Activated T-helper 1 cell treated with anti-CD3 and anti-CD28 coated beads, Interleukin-12 subunit alpha, Interleukin-12 subunit beta, Interleukin-2, Interleukin-4 antibody, amounts not matched to agents 30 ng/mL and 10 ng/mL and 1 ng/mL, durations not matched to agents 14 hours and 24 hours and 36 hours (primary cell): Measurements from ENCODE around the gene SLC2A2. TPM values are rescaled to one million over a fixed set of nuclear protein-coding genes. Genes with fewer than 3 reads are reported as not detected.

Experiments used
- DNase-seq: peaks from one replicate; pipeline ENCODE4 v3.0.0; 2021; ENCODE audit warnings: low spot score
- H3K27ac Mint-ChIP-seq: one replicate; pipeline ENCODE4 v1.8.0; 2021; ENCODE audit warnings: mild to moderate bottlenecking, mixed read lengths
- H3K27me3 Mint-ChIP-seq: one replicate; pipeline ENCODE4 v1.8.0; 2022; ENCODE audit warnings: mild to moderate bottlenecking, moderate library complexity, mixed read lengths; ENCODE audit not compliant: insufficient read depth
- H3K36me3 Mint-ChIP-seq: one replicate; pipeline ENCODE4 v1.8.0; 2021; ENCODE audit warnings: low read depth, mixed read lengths
- H3K4me1 Mint-ChIP-seq: one replicate; pipeline ENCODE4 v1.8.0; 2021; ENCODE audit warnings: low read depth, mixed read lengths
- H3K4me3 Mint-ChIP-seq: one replicate; pipeline ENCODE4 v1.8.0; 2021; ENCODE audit warnings: mild to moderate bottlenecking, moderate library complexity, mixed read lengths
- H3K9me3 Mint-ChIP-seq: one replicate; pipeline ENCODE4 v1.8.0; 2021; ENCODE audit warnings: mixed read lengths
- intact Hi-C: fragments of 100-400 bp; cut with micrococcal nuclease; formaldehyde crosslinking; loops from one replicate; pipeline ENCODE4 v1.15.1; 2024
- total RNA-seq: library from RNA; stranded (reverse); gene quantifications from 2 replicates; pipeline ENCODE4 v1.2.3, GENCODE V29; 2022

SLC2A2 gene
- total RNA-seq, 1 donor from 2014 or later, result not detected

GRCh38 chr3:171054921-171055320 is 28.4 kb upstream of the SLC2A2 start:
- H3K4me1 Mint-ChIP-seq, result no peaks in the 10 kb centered on the region
- H3K36me3 Mint-ChIP-seq, result peaks cover 4% of the 10 kb centered on the region
- intact Hi-C loops, result no loop called here
- H3K27me3 Mint-ChIP-seq, result peaks cover 10% of the 10 kb centered on the region
- no peak overlapping the region for H3K27ac Mint-ChIP-seq
- no peak overlapping the region for H3K4me3 Mint-ChIP-seq
- DNase-seq, result no peak
- H3K9me3 Mint-ChIP-seq, result no peaks in the 10 kb centered on the region

- intact Hi-C loops, result no loop called here
- H3K9me3 Mint-ChIP-seq, result no peaks in the 10 kb centered on the region
- no peak overlapping the region for H3K27ac Mint-ChIP-seq
- H3K4me3 Mint-ChIP-seq, result no peak overlapping the region
- no peak for DNase-seq
- H3K4me1 Mint-ChIP-seq, result no peaks in the 10 kb centered on the region
- peaks cover under 1% of the 10 kb centered on the region for H3K36me3 Mint-ChIP-seq
- H3K27me3 Mint-ChIP-seq, result peaks cover 10% of the 10 kb centered on the region
Measured at GRCh38 chr3:171054231-171054630, 27.7 kb upstream of the SLC2A2 start.

GRCh38 chr3:171049861-171050444 is 23.4 kb upstream of the SLC2A2 start:
- Mint-ChIP-seq H3K27ac (no peak overlapping the region), H3K36me3 (no peaks in the 10 kb centered on the region), H3K4me3 (no peak overlapping the region), H3K27me3 (peaks cover 10% of the 10 kb centered on the region), H3K9me3 (no peaks in the 10 kb centered on the region), H3K4me1 (no peaks in the 10 kb centered on the region)
- intact Hi-C loops, result loop anchor here (1.0 to 5.0 kb wide), 3 partner anchors 517 to 1292 kb away; no protein-coding TSS in a partner anchor
- peak; percentile 9 for DNase-seq

GRCh38 chr3:171046760-171047159 is 20.2 kb upstream of the SLC2A2 start:
- Mint-ChIP-seq H3K36me3 (no peaks in the 10 kb centered on the region), H3K9me3 (no peaks in the 10 kb centered on the region), H3K4me1 (no peaks in the 10 kb centered on the region), H3K4me3 (no peak overlapping the region), H3K27ac (no peak overlapping the region), H3K27me3 (peaks cover 9% of the 10 kb centered on the region)
- no peak for DNase-seq
- intact Hi-C loops, result loop anchor here (5.0 kb wide), 1 partner anchor 1296 kb away; no protein-coding TSS in a partner anchor

GRCh38 chr3:171044835-171045793 is 18.6 kb upstream of the SLC2A2 start:
- H3K36me3 Mint-ChIP-seq, result no peaks in the 10 kb centered on the region
- no peak overlapping the region for H3K27ac Mint-ChIP-seq
- no peak overlapping the region for H3K4me3 Mint-ChIP-seq
- H3K27me3 Mint-ChIP-seq, result peaks cover 7% of the 10 kb centered on the region
- no peaks in the 10 kb centered on the region for H3K9me3 Mint-ChIP-seq
- intact Hi-C loops, result loop anchor here (5.0 kb wide), 1 partner anchor 1297 kb away; no protein-coding TSS in a partner anchor
- no peaks in the 10 kb centered on the region for H3K4me1 Mint-ChIP-seq
- DNase-seq, result no peak

- peaks cover 7% of the 10 kb centered on the region for H3K27me3 Mint-ChIP-seq
- no peaks in the 10 kb centered on the region for H3K9me3 Mint-ChIP-seq
- no peak overlapping the region for H3K27ac Mint-ChIP-seq
- H3K4me3 Mint-ChIP-seq, result no peak overlapping the region
- H3K4me1 Mint-ChIP-seq, result no peaks in the 10 kb centered on the region
- no peaks in the 10 kb centered on the region for H3K36me3 Mint-ChIP-seq
- no peak for DNase-seq
- intact Hi-C loops, result no loop called here
Measured at GRCh38 chr3:171044384-171044783, 17.9 kb upstream of the SLC2A2 start.

GRCh38 chr3:171039674-171040073 is 13.2 kb upstream of the SLC2A2 start:
- Mint-ChIP-seq H3K4me1 (no peaks in the 10 kb centered on the region), H3K27me3 (peaks cover 21% of the 10 kb centered on the region), H3K27ac (no peak overlapping the region), H3K4me3 (no peak overlapping the region), H3K36me3 (no peaks in the 10 kb centered on the region), H3K9me3 (no peaks in the 10 kb centered on the region)
- intact Hi-C loops, result no loop called here
- DNase-seq, result no peak

GRCh38 chr3:171038342-171038741 is 11.8 kb upstream of the SLC2A2 start:
- H3K4me1 Mint-ChIP-seq, result no peaks in the 10 kb centered on the region
- no peak for DNase-seq
- intact Hi-C loops, result no loop called here
- H3K36me3 Mint-ChIP-seq, result no peaks in the 10 kb centered on the region
- H3K4me3 Mint-ChIP-seq, result no peak overlapping the region
- H3K9me3 Mint-ChIP-seq, result no peaks in the 10 kb centered on the region
- H3K27ac Mint-ChIP-seq, result no peak overlapping the region
- H3K27me3 Mint-ChIP-seq, result peaks cover 25% of the 10 kb centered on the region

- Mint-ChIP-seq H3K27me3 (peaks cover 12% of the 10 kb centered on the region), H3K4me3 (no peak overlapping the region), H3K36me3 (no peaks in the 10 kb centered on the region), H3K4me1 (no peaks in the 10 kb centered on the region), H3K9me3 (no peaks in the 10 kb centered on the region), H3K27ac (no peak overlapping the region)
- no peak for DNase-seq
- intact Hi-C loops, result loop anchor here (5.0 kb wide), 1 partner anchor 157 kb away; the partner anchor contains the start of gene RPL22L1
Measured at GRCh38 chr3:171028779-171029232, 2.3 kb upstream of the SLC2A2 start.

GRCh38 chr3:171028025-171028778 is 1.7 kb upstream of the SLC2A2 start:
- Mint-ChIP-seq H3K27ac (no peak overlapping the region), H3K36me3 (no peaks in the 10 kb centered on the region), H3K4me1 (no peaks in the 10 kb centered on the region), H3K27me3 (peaks cover 11% of the 10 kb centered on the region), H3K9me3 (no peaks in the 10 kb centered on the region), H3K4me3 (no peak overlapping the region)
- intact Hi-C loops, result loop anchor here (5.0 kb wide), 1 partner anchor 156 kb away; the partner anchor contains the start of gene RPL22L1
- peak; percentile 32 for DNase-seq

- peaks cover 25% of the 10 kb centered on the region for H3K27me3 Mint-ChIP-seq
Measured at GRCh38 chr3:171023566-171023965, 3.0 kb downstream of the SLC2A2 start.

GRCh38 chr3:171021377-171021776 is 5.1 kb downstream of the SLC2A2 start:
- intact Hi-C loops, result no loop called here
- Mint-ChIP-seq H3K27ac (no peak overlapping the region), H3K4me1 (no peaks in the 10 kb centered on the region), H3K9me3 (no peaks in the 10 kb centered on the region), H3K36me3 (no peaks in the 10 kb centered on the region), H3K4me3 (no peak overlapping the region), H3K27me3 (peaks cover 30% of the 10 kb centered on the region)
- DNase-seq, result no peak

More at GRCh38 chr3:171023566-171023965, 3.0 kb downstream of the SLC2A2 start:
- no peak for DNase-seq
- no peaks in the 10 kb centered on the region for H3K36me3 Mint-ChIP-seq
- no peak overlapping the region for H3K27ac Mint-ChIP-seq
- H3K4me3 Mint-ChIP-seq, result no peak overlapping the region
- H3K9me3 Mint-ChIP-seq, result no peaks in the 10 kb centered on the region
- intact Hi-C loops, result no loop called here
- H3K4me1 Mint-ChIP-seq, result no peaks in the 10 kb centered on the region
